B cell (primary cell): ENCODE results near the gene PKD2L2.

Experiments
- CTCF ChIP-seq: fragments of 200-600 bp; IDR thresholded peaks from one replicate; pipeline ENCODE4 v1.8.0; 2022; ENCODE audit warnings: antibody characterized with exemption, mild to moderate bottlenecking
- EZH2 ChIP-seq: IDR thresholded peaks from 2 replicates; pipeline ENCODE4 v1.6.1; 2012; ENCODE audit warnings: borderline replicate concordance, low read depth, mild to moderate bottlenecking, moderate library complexity, low read length; ENCODE audit not compliant: insufficient read depth, poor library complexity, severe bottlenecking

DNA sequence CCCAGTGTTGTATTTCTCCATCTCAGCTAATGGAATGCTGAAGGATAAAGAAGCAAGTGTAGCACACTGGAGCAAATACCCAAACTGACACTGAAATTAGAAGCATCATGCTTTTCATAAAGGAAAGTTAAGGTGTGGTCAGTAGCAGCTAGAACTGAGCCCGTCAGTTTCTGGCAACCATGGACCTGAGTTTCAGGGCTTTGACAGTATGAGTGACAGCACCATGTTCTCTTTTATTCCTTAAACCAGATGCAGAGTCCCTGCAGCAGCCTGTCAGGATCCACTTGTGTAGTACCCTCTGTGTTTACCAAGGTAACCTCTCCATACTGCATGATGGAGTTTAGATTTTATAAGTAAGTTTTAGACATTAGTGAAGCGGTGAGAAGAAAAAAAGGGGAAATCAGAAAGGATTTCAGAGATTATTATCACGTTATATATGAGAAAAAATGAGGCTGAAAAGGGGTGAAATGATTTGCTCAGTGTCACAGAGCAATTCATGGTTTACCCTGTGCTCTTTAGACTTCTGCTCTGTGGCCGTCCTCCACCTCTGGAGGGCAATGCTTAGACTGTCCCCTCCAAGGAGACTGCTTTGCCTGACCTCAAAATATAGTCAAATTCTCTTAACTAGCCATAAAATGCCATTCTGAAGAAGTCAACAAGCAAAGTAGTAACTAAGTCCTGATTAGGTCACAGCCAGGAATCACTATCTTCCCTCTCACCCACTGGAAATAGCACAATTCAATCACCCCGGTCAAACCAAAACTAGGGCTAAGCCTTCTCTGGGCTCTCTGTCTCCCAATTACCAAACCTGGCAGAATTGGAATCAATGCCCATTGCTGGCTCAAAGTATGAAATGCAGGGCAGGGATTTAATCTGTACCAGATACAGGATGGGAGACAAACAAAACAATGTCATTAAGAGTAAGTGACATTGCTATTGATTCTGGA is 32.1 kb upstream of the PKD2L2 start:
- no peak for TF ChIP-seq CTCF
- TF ChIP-seq EZH2 = no peak
